ENCODE data around the gene SLC24A1. TPM values are rescaled to one million over a fixed set of nuclear protein-coding genes. Genes with fewer than 3 reads are reported as not detected.

SLC24A1 gene
- total RNA-seq, 1 experiment from 2014 or later, result 3.0 TPM

DNA sequence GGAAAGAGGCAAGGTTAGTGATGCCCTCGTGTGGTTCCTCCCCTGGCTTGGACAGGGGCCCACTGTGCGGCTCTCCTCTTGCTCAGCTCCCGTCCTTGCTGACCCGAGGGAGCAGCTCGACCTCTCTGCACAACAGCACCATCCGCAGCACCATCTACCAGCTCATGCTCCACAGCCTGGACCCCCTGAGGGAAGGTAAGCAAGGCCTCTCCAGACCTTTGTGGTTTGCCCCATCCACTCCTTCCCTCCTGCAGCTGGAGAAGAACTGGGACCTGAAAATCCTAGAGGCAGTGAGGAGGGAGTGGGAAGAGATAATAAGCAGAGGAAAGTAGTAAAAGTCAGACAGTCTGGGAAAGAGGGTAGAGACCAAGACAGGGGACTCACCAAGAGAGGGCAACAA is 17.8 kb downstream of the SLC24A1 start:
- intact Hi-C loops (cut with micrococcal nuclease), result no loop called here
- H3K9me3 ChIP-seq (ENCODE audit: low read length), result no peaks in the 10 kb centered on the region
- no peak overlapping the region for H3K4me2 ChIP-seq (ENCODE audit: low read length)
- ChIA-PET CTCF (no interaction called here), POLR2A (ENCODE audit: unreplicated experiment) (no interaction called here)
- ATAC-seq (no peak), DNase-seq (no peak)
- no peaks in the 10 kb centered on the region; the same call in 1 of the 2 replicates for H3K4me1 ChIP-seq (ENCODE audit: insufficient read depth, low read length)
- no peak overlapping the region for H3K27ac ChIP-seq (ENCODE audit: low read length)
- TF ChIP-seq EZH2 (IDR thresholded peaks at IDR 0.05; ENCODE audit: low read length, unreplicated experiment) (no peak), EZH2phosphoT487 (IDR thresholded peaks at IDR 0.05; ENCODE audit: borderline replicate concordance, low read length) (no peak)
- TF ChIP-seq, protein P1, sequence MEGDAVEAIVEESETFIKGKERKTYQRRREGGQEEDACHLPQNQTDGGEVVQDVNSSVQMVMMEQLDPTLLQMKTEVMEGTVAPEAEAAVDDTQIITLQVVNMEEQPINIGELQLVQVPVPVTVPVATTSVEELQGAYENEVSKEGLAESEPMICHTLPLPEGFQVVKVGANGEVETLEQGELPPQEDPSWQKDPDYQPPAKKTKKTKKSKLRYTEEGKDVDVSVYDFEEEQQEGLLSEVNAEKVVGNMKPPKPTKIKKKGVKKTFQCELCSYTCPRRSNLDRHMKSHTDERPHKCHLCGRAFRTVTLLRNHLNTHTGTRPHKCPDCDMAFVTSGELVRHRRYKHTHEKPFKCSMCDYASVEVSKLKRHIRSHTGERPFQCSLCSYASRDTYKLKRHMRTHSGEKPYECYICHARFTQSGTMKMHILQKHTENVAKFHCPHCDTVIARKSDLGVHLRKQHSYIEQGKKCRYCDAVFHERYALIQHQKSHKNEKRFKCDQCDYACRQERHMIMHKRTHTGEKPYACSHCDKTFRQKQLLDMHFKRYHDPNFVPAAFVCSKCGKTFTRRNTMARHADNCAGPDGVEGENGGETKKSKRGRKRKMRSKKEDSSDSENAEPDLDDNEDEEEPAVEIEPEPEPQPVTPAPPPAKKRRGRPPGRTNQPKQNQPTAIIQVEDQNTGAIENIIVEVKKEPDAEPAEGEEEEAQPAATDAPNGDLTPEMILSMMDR (conservative IDR thresholded peaks at IDR 0.05; ENCODE audit: low read depth, low read length), result no peak
- H3K9me2 ChIP-seq (replicated peaks; ENCODE audit: low read length), result no peaks in the 10 kb centered on the region
- no peak overlapping the region for H3K9ac ChIP-seq (ENCODE audit: low read length)
- BruUV-seq (replicated peaks), result no TSS peak
- H2AFZ ChIP-seq (ENCODE audit: low read length), result no peak overlapping the region
- no peaks in the 10 kb centered on the region for H4K20me1 ChIP-seq (ENCODE audit: low read length)
- H3K4me3 ChIP-seq (ENCODE audit: low read length), result no peak overlapping the region
- H3K36me3 ChIP-seq (ENCODE audit: low read depth, low read length), result no peaks in the 10 kb centered on the region
- no peaks in the 10 kb centered on the region for H3K79me2 ChIP-seq (ENCODE audit: low read length)
- H3K27me3 ChIP-seq (ENCODE audit: low read length), result no peaks in the 10 kb centered on the region
- no peaks in the 10 kb centered on the region for H3F3A ChIP-seq (ENCODE audit: low read length, unreplicated experiment)

DNA sequence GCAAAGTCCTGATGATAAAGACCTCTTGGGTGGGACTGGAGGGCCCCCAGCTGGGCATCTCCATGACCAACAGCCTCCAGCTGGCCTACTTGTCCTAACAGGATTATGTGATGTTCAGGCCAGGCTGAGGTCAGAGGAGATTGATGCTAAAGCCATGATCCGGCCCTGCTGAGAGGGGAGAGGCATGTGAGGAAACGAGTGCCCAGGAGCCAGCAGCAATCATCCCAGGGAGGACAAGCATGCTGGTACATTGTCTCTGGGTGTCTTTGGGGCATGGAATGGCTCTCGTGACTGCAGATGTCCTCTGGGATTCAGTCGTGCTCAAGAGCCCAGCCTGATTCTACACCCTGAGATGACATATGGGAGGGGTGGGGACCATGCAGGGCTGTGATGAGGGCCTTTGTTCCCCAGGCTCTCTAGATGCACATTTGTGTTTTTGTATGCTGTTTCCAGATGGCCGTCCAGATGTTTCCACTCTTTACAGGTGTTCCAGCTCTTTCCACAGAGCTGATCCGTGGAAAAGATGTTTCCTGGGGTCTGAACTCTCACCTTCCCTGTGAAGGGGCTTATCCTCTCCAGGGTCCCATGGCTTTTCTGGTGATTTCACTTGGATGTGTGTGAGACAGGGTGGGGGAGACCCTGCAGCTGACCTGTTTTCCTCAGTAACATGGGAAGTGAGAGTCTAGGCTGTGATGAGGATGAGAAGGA is 20.2 kb downstream of the SLC24A1 start:
- H4K20me1 ChIP-seq (ENCODE audit: low read length), result no peaks in the 10 kb centered on the region
- no peaks in the 10 kb centered on the region for H3K4me1 ChIP-seq (ENCODE audit: insufficient read depth, low read length)
- H3K36me3 ChIP-seq (ENCODE audit: low read depth, low read length), result no peaks in the 10 kb centered on the region
- H3K79me2 ChIP-seq (ENCODE audit: low read length), result no peaks in the 10 kb centered on the region
- DNase-seq (no peak), ATAC-seq (no peak)
- H3K9me2 ChIP-seq (replicated peaks; ENCODE audit: low read length), result no peaks in the 10 kb centered on the region
- no peak overlapping the region for H3K4me2 ChIP-seq (ENCODE audit: low read length)
- intact Hi-C loops (cut with micrococcal nuclease), result no loop called here
- no peak overlapping the region for H3K27ac ChIP-seq (ENCODE audit: low read length)
- H3K9ac ChIP-seq (ENCODE audit: low read length), result no peak overlapping the region
- no peaks in the 10 kb centered on the region for H3K9me3 ChIP-seq (ENCODE audit: low read length)
- H3K4me3 ChIP-seq (ENCODE audit: low read length), result no peak overlapping the region
- TF ChIP-seq, protein P1 (conservative IDR thresholded peaks at IDR 0.05; ENCODE audit: low read depth, low read length), result no peak
- TF ChIP-seq EZH2 (IDR thresholded peaks at IDR 0.05; ENCODE audit: low read length, unreplicated experiment) (no peak), EZH2phosphoT487 (IDR thresholded peaks at IDR 0.05; ENCODE audit: borderline replicate concordance, low read length) (no peak)
- H2AFZ ChIP-seq (ENCODE audit: low read length), result no peak overlapping the region
- POLR2A ChIA-PET (ENCODE audit: unreplicated experiment), result interaction anchor here (0.5 to 0.7 kb wide), 4 partner anchors 43 to 324 kb away, joined by 3 to 8 read pairs (median 4); no protein-coding TSS in a partner anchor
- H3K27me3 ChIP-seq (ENCODE audit: low read length), result no peaks in the 10 kb centered on the region
- CTCF ChIA-PET, result no interaction called here
- no TSS peak for BruUV-seq (replicated peaks)
- H3F3A ChIP-seq (ENCODE audit: low read length, unreplicated experiment), result no peaks in the 10 kb centered on the region

GRCh38 chr15:65642594-65642993 is 20.9 kb downstream of the SLC24A1 start:
- no peak overlapping the region for H3K4me3 ChIP-seq (ENCODE audit: low read length)
- peak; percentile 44; the same call in 1 of the 2 replicates for ATAC-seq
- POLR2A ChIA-PET (ENCODE audit: unreplicated experiment), result interaction anchor here (0.6 kb wide), 1 partner anchor 177 kb away, joined by 3 read pairs; no protein-coding TSS in a partner anchor
- H3K27me3 ChIP-seq (ENCODE audit: low read length), result no peaks in the 10 kb centered on the region
- no peaks in the 10 kb centered on the region for H3K36me3 ChIP-seq (ENCODE audit: low read depth, low read length)
- H4K20me1 ChIP-seq (ENCODE audit: low read length), result no peaks in the 10 kb centered on the region
- no peaks in the 10 kb centered on the region for H3K9me2 ChIP-seq (replicated peaks; ENCODE audit: low read length)
- TF ChIP-seq, protein P1 (conservative IDR thresholded peaks at IDR 0.05; ENCODE audit: low read depth, low read length), result no peak
- TF ChIP-seq EZH2phosphoT487 (IDR thresholded peaks at IDR 0.05; ENCODE audit: borderline replicate concordance, low read length) (no peak), EZH2 (IDR thresholded peaks at IDR 0.05; ENCODE audit: low read length, unreplicated experiment) (no peak)
- no peaks in the 10 kb centered on the region for H3K79me2 ChIP-seq (ENCODE audit: low read length)
- BruUV-seq (replicated peaks), result no TSS peak
- no peak overlapping the region for H3K4me2 ChIP-seq (ENCODE audit: low read length)
- no peaks in the 10 kb centered on the region for H3K4me1 ChIP-seq (ENCODE audit: insufficient read depth, low read length)
- DNase-seq, result no peak
- CTCF ChIA-PET, result interaction anchor here (0.6 kb wide), 1 partner anchor 195 kb away, joined by 4 read pairs; no protein-coding TSS in a partner anchor
- H2AFZ ChIP-seq (ENCODE audit: low read length), result no peak overlapping the region
- H3K9me3 ChIP-seq (ENCODE audit: low read length), result no peaks in the 10 kb centered on the region
- no peak overlapping the region for H3K9ac ChIP-seq (ENCODE audit: low read length)
- intact Hi-C loops (cut with micrococcal nuclease), result no loop called here
- no peaks in the 10 kb centered on the region for H3F3A ChIP-seq (ENCODE audit: low read length, unreplicated experiment)
- H3K27ac ChIP-seq (ENCODE audit: low read length), result no peak overlapping the region

Data from PC-3 (cell line).